ENCODE data around the gene GTF2H3. TPM values are rescaled to one million over a fixed set of nuclear protein-coding genes. Genes with fewer than 3 reads are reported as not detected.
A peak's percentile ranks its signal among the peaks of the same experiment; 100 is the strongest.

Gene GTF2H3
- total RNA-seq, 1 experiment from 2014 or later: 85.0 TPM

- no TSS peak for BruUV-seq (replicated peaks)
- Mint-ChIP-seq H3K4me3 (ENCODE audit: unreplicated experiment) (no peak overlapping the region), H3K27ac (ENCODE audit: low read depth, unreplicated experiment) (no peak overlapping the region), H3K27me3 (ENCODE audit: insufficient read depth, unreplicated experiment) (no peaks in the 10 kb centered on the region), H3K4me1 (ENCODE audit: insufficient read depth, unreplicated experiment) (peaks cover 2% of the 10 kb centered on the region), H3K36me3 (ENCODE audit: insufficient read depth, unreplicated experiment) (peaks cover 94% of the 10 kb centered on the region), H3K9me3 (ENCODE audit: unreplicated experiment) (no peaks in the 10 kb centered on the region)
- no peak for DNase-seq (ENCODE audit: unreplicated experiment)
- CTCF ChIA-PET: no interaction called here
- TF ChIP-seq CTCF (IDR thresholded peaks at IDR 0.05; ENCODE audit: unreplicated experiment): no peak
- POLR2A ChIA-PET: interaction anchor here (0.8 kb wide), 1 partner anchor 25 kb away, joined by 3 read pairs; no protein-coding TSS in a partner anchor
- intact Hi-C loops (cut with micrococcal nuclease): no loop called here
Measured at GRCh38 chr12:123608182-123608581, 25.4 kb upstream of the GTF2H3 start.

GRCh38 chr12:123614110-123614509 is 19.5 kb upstream of the GTF2H3 start:
- CTCF ChIA-PET: interaction anchor here (0.6 kb wide), 1 partner anchor 1214 kb away, joined by 5 read pairs; no protein-coding TSS in a partner anchor
- H3K4me1 Mint-ChIP-seq (ENCODE audit: insufficient read depth, unreplicated experiment): peaks cover 17% of the 10 kb centered on the region
- H3K4me3 Mint-ChIP-seq (ENCODE audit: unreplicated experiment): no peak overlapping the region
- no peaks in the 10 kb centered on the region for H3K27me3 Mint-ChIP-seq (ENCODE audit: insufficient read depth, unreplicated experiment)
- no peaks in the 10 kb centered on the region for H3K9me3 Mint-ChIP-seq (ENCODE audit: unreplicated experiment)
- BruUV-seq (replicated peaks): no TSS peak
- intact Hi-C loops (cut with micrococcal nuclease): no loop called here
- H3K27ac Mint-ChIP-seq (ENCODE audit: low read depth, unreplicated experiment): peak overlapping the region; percentile 67
- no peak for DNase-seq (ENCODE audit: unreplicated experiment)
- H3K36me3 Mint-ChIP-seq (ENCODE audit: insufficient read depth, unreplicated experiment): peaks cover 99% of the 10 kb centered on the region
- no peak for TF ChIP-seq CTCF (IDR thresholded peaks at IDR 0.05; ENCODE audit: unreplicated experiment)
- POLR2A ChIA-PET: interaction anchor here (0.6 to 4.5 kb wide), 5 partner anchors 10 to 99 kb away, joined by 3 to 31 read pairs (median 4); partner anchors contain the start of gene DDX55

GRCh38 chr12:123614531-123614930 is 19.1 kb upstream of the GTF2H3 start:
- Mint-ChIP-seq H3K36me3 (ENCODE audit: insufficient read depth, unreplicated experiment) (peaks cover 99% of the 10 kb centered on the region), H3K4me1 (ENCODE audit: insufficient read depth, unreplicated experiment) (peaks cover 17% of the 10 kb centered on the region), H3K9me3 (ENCODE audit: unreplicated experiment) (no peaks in the 10 kb centered on the region), H3K27me3 (ENCODE audit: insufficient read depth, unreplicated experiment) (no peaks in the 10 kb centered on the region), H3K27ac (ENCODE audit: low read depth, unreplicated experiment) (peak overlapping the region; percentile 67), H3K4me3 (ENCODE audit: unreplicated experiment) (peak overlapping the region; percentile 14)
- ChIA-PET CTCF (interaction anchor here (0.6 kb wide), 2 partner anchors 1013 to 1214 kb away, joined by 3 to 5 read pairs; no protein-coding TSS in a partner anchor), POLR2A (interaction anchor here (0.6 to 4.5 kb wide), 5 partner anchors 9 to 99 kb away, joined by 3 to 31 read pairs (median 4); partner anchors contain the start of gene DDX55)
- intact Hi-C loops (cut with micrococcal nuclease): no loop called here
- TF ChIP-seq CTCF (IDR thresholded peaks at IDR 0.05; ENCODE audit: unreplicated experiment): no peak
- DNase-seq (ENCODE audit: unreplicated experiment): peak; percentile 94
- BruUV-seq (replicated peaks): no TSS peak

- intact Hi-C loops (cut with micrococcal nuclease): no loop called here
- no peak overlapping the region for H3K27ac Mint-ChIP-seq (ENCODE audit: low read depth, unreplicated experiment)
Measured at GRCh38 chr12:123617144-123617543, 16.5 kb upstream of the GTF2H3 start.

More at GRCh38 chr12:123617144-123617543, 16.5 kb upstream of the GTF2H3 start:
- Mint-ChIP-seq H3K4me3 (ENCODE audit: unreplicated experiment) (no peak overlapping the region), H3K9me3 (ENCODE audit: unreplicated experiment) (no peaks in the 10 kb centered on the region), H3K36me3 (ENCODE audit: insufficient read depth, unreplicated experiment) (peaks cover 99% of the 10 kb centered on the region), H3K4me1 (ENCODE audit: insufficient read depth, unreplicated experiment) (peaks cover 17% of the 10 kb centered on the region), H3K27me3 (ENCODE audit: insufficient read depth, unreplicated experiment) (no peaks in the 10 kb centered on the region)
- ChIA-PET POLR2A (interaction anchor here (0.7 to 2.8 kb wide), 2 partner anchors 15 to 46 kb away, joined by 3 to 14 read pairs; partner anchors contain the start of gene DDX55), CTCF (interaction anchor here (1.6 kb wide), 1 partner anchor 14 kb away, joined by 4 read pairs; no protein-coding TSS in a partner anchor)
- no peak for DNase-seq (ENCODE audit: unreplicated experiment)
- no peak for TF ChIP-seq CTCF (IDR thresholded peaks at IDR 0.05; ENCODE audit: unreplicated experiment)
- no TSS peak for BruUV-seq (replicated peaks)

All from MCF 10A (cell line).